ENCODE data around the gene EIF4H.

EIF4H gene

GRCh38 chr7:74212661-74213060 lies 38.5 kb downstream of the EIF4H start:
- H3K36me3 Mint-ChIP-seq (ENCODE audit: insufficient read depth), result peaks cover 1% of the 10 kb centered on the region
- H3K27ac Mint-ChIP-seq (ENCODE audit: low read depth), result no peak overlapping the region
- DNase-seq (ENCODE audit: low spot score in 2 of 2), result no peak
- no peaks in the 10 kb centered on the region for H3K9me3 Mint-ChIP-seq
- no peaks in the 10 kb centered on the region for H3K27me3 Mint-ChIP-seq
- ATAC-seq (replicated peaks; ENCODE audit: extremely low read depth, poor library complexity, severe bottlenecking), result no peak
- peaks cover 23% of the 10 kb centered on the region for H3K4me1 Mint-ChIP-seq
- no peak overlapping the region for H3K4me3 Mint-ChIP-seq

DNA sequence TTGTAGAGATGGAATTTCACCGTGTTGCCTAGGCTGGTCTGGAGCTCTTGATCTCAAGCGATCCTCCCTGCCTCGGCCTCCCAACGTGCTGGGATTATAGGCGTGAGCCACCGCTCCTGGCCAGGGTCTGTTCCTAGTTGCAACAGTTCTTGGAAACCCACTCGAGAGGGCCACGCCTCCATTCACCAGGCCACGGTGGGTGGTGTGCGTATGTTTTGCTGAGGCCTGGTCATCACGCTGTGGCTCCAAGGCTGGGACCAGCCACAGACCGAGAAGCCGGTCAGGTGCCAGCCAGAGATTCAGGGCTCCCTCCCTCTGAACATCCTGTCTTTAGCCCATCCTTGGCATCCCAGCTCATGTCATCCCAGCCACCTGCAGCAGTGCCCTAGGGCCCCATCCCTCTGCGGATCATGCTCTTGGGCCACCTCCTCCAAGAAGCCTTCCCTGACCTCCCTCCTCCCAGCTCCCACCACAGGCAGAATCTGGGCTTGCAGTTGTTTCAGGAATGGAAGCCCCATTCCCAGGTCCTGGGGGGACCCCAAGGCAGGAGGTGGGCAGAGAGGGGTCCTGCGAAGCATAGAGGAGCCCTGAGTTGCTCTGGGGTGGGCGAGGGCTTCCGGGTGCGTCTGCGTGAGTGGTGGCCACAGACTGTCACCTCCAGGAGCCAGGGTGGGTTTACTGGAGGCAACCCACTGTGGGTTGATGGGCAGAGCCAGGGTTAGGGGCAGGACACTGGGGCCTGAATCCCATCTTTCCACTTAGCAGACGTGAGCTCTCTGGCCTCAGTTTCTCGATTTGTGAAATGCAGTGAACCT lies 40.9 kb downstream of the EIF4H start:
- H3K27ac Mint-ChIP-seq (ENCODE audit: low read depth), result no peak overlapping the region
- H3K36me3 Mint-ChIP-seq (ENCODE audit: insufficient read depth), result peaks cover 4% of the 10 kb centered on the region
- ATAC-seq (replicated peaks; ENCODE audit: extremely low read depth, poor library complexity, severe bottlenecking) (no peak), DNase-seq (ENCODE audit: low spot score in 2 of 2) (no peak)
- peaks cover 23% of the 10 kb centered on the region for H3K4me1 Mint-ChIP-seq
- no peak overlapping the region for H3K4me3 Mint-ChIP-seq
- H3K27me3 Mint-ChIP-seq, result no peaks in the 10 kb centered on the region
- H3K9me3 Mint-ChIP-seq, result no peaks in the 10 kb centered on the region

- Mint-ChIP-seq H3K9me3 (no peaks in the 10 kb centered on the region), H3K27ac (ENCODE audit: low read depth) (no peak overlapping the region), H3K27me3 (no peaks in the 10 kb centered on the region), H3K4me1 (peaks cover 23% of the 10 kb centered on the region), H3K4me3 (no peak overlapping the region), H3K36me3 (ENCODE audit: insufficient read depth) (peaks cover 4% of the 10 kb centered on the region)
- ATAC-seq (replicated peaks; ENCODE audit: extremely low read depth, poor library complexity, severe bottlenecking), result no peak
- no peak for DNase-seq (ENCODE audit: low spot score in 2 of 2)
Measured at GRCh38 chr7:74215921-74216320, 41.8 kb downstream of the EIF4H start.

- Mint-ChIP-seq H3K27me3 (no peaks in the 10 kb centered on the region), H3K9me3 (no peaks in the 10 kb centered on the region), H3K4me3 (peak overlapping the region; percentile 25), H3K36me3 (ENCODE audit: insufficient read depth) (peaks cover 4% of the 10 kb centered on the region), H3K27ac (ENCODE audit: low read depth) (no peak overlapping the region), H3K4me1 (peaks cover 23% of the 10 kb centered on the region)
- DNase-seq (ENCODE audit: low spot score in 2 of 2), result no peak
- ATAC-seq (replicated peaks; ENCODE audit: extremely low read depth, poor library complexity, severe bottlenecking), result no peak
Measured at GRCh38 chr7:74216361-74216761, 42.2 kb downstream of the EIF4H start.

- ATAC-seq (replicated peaks; ENCODE audit: extremely low read depth, poor library complexity, severe bottlenecking) (peak; percentile 32), DNase-seq (ENCODE audit: low spot score in 2 of 2) (no peak)
- Mint-ChIP-seq H3K36me3 (ENCODE audit: insufficient read depth) (peaks cover 2% of the 10 kb centered on the region), H3K4me1 (peaks cover 23% of the 10 kb centered on the region), H3K27me3 (no peaks in the 10 kb centered on the region), H3K9me3 (no peaks in the 10 kb centered on the region), H3K27ac (ENCODE audit: low read depth) (no peak overlapping the region), H3K4me3 (peak overlapping the region; percentile 34)
Measured at GRCh38 chr7:74217455-74218342, 43.5 kb downstream of the EIF4H start.

GRCh38 chr7:74218343-74218698 lies 44.2 kb downstream of the EIF4H start:
- H3K4me3 Mint-ChIP-seq, result peak overlapping the region; percentile 34
- H3K36me3 Mint-ChIP-seq (ENCODE audit: insufficient read depth), result peaks cover 2% of the 10 kb centered on the region
- no peaks in the 10 kb centered on the region for H3K27me3 Mint-ChIP-seq
- H3K27ac Mint-ChIP-seq (ENCODE audit: low read depth), result no peak overlapping the region
- no peak for DNase-seq (ENCODE audit: low spot score in 2 of 2)
- no peaks in the 10 kb centered on the region for H3K9me3 Mint-ChIP-seq
- H3K4me1 Mint-ChIP-seq, result peaks cover 23% of the 10 kb centered on the region
- no peak for ATAC-seq (replicated peaks; ENCODE audit: extremely low read depth, poor library complexity, severe bottlenecking)

- DNase-seq (ENCODE audit: low spot score in 2 of 2), result no peak
- H3K27me3 Mint-ChIP-seq, result no peaks in the 10 kb centered on the region
- ATAC-seq (replicated peaks; ENCODE audit: extremely low read depth, poor library complexity, severe bottlenecking), result no peak
- peaks cover 2% of the 10 kb centered on the region for H3K36me3 Mint-ChIP-seq (ENCODE audit: insufficient read depth)
- no peak overlapping the region for H3K4me3 Mint-ChIP-seq
- H3K4me1 Mint-ChIP-seq, result peaks cover 23% of the 10 kb centered on the region
- H3K9me3 Mint-ChIP-seq, result no peaks in the 10 kb centered on the region
- H3K27ac Mint-ChIP-seq (ENCODE audit: low read depth), result no peak overlapping the region
Measured at GRCh38 chr7:74219416-74219815, 45.3 kb downstream of the EIF4H start.

DNA sequence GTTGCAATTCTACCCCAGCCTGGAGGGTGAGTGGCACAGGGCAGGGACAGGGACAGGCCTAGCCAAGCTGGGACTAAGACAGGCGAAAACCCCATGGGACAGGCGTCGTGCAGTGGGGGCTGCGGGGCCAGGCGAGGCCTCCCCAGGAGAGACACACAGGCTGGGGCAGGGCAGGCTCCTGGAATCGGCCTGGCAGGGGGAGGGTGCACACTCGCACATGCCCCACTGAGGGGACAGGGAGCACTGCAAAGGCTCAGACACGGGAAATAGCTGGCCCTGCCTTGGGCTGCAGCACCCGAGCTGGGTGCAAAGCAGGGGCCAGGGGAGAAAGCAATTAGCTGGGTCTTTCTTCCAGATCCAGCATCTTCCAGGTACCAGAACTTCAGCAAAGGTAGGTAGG lies 46.1 kb downstream of the EIF4H start:
- Mint-ChIP-seq H3K27me3 (no peaks in the 10 kb centered on the region), H3K27ac (ENCODE audit: low read depth) (no peak overlapping the region), H3K9me3 (no peaks in the 10 kb centered on the region), H3K36me3 (ENCODE audit: insufficient read depth) (peaks cover 2% of the 10 kb centered on the region), H3K4me1 (peaks cover 23% of the 10 kb centered on the region), H3K4me3 (no peak overlapping the region)
- no peak for ATAC-seq (replicated peaks; ENCODE audit: extremely low read depth, poor library complexity, severe bottlenecking)
- no peak for DNase-seq (ENCODE audit: low spot score in 2 of 2)

GRCh38 chr7:74221713-74222112 lies 47.6 kb downstream of the EIF4H start:
- no peak for ATAC-seq (replicated peaks; ENCODE audit: extremely low read depth, poor library complexity, severe bottlenecking)
- peaks cover 15% of the 10 kb centered on the region for H3K4me1 Mint-ChIP-seq
- H3K27me3 Mint-ChIP-seq, result no peaks in the 10 kb centered on the region
- no peaks in the 10 kb centered on the region for H3K9me3 Mint-ChIP-seq
- DNase-seq (ENCODE audit: low spot score in 2 of 2), result no peak
- no peak overlapping the region for H3K4me3 Mint-ChIP-seq
- no peak overlapping the region for H3K27ac Mint-ChIP-seq (ENCODE audit: low read depth)
- peaks cover 4% of the 10 kb centered on the region for H3K36me3 Mint-ChIP-seq (ENCODE audit: insufficient read depth)

DNA sequence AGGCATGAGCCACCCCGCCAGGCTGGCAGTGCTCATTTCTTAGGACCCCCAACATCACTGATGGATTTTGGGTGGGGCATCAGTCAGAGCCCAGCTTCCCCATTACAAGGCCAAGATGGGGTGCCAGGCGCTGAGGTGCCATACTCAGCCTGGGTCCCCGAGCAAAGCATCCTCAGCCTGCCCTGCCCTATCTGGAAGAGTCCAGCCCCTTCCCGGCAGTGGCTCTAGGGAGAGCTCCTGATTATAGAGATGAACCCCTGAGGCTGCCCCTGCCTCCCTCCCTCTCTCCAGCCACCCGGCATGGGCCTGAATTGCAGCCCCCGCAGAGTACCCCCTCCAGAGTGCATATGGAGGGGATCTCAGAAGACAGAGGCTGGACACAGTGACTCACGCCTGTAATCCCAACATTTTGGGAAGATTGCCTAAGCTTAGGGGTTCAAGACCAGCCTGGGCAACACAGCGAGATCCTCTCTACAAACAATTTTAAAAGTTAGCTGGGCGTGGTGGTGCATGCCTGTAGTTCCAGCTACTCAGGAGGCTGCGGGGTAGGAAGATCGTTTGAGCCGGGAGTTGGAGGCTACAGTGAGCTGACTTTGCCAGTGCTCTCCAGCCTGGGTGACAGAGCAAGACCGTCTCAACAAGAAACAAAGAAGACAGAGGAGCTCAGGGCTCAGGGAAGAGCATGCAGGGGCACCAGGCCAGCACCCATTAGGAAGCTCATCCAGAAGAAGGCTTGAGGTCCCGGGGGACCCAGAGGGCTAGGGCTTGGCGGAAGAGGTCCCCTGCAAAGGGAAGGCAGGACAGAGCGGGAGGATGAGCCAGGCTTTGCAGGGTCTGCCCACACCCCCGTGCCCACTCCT lies 48.9 kb downstream of the EIF4H start:
- H3K4me1 Mint-ChIP-seq, result peaks cover 3% of the 10 kb centered on the region
- no peak overlapping the region for H3K4me3 Mint-ChIP-seq
- ATAC-seq (replicated peaks; ENCODE audit: extremely low read depth, poor library complexity, severe bottlenecking) (no peak), DNase-seq (ENCODE audit: low spot score in 2 of 2) (no peak)
- peaks cover 1% of the 10 kb centered on the region for H3K36me3 Mint-ChIP-seq (ENCODE audit: insufficient read depth)
- H3K9me3 Mint-ChIP-seq, result no peaks in the 10 kb centered on the region
- H3K27me3 Mint-ChIP-seq, result no peaks in the 10 kb centered on the region
- H3K27ac Mint-ChIP-seq (ENCODE audit: low read depth), result peak overlapping the region; percentile 54

DNA sequence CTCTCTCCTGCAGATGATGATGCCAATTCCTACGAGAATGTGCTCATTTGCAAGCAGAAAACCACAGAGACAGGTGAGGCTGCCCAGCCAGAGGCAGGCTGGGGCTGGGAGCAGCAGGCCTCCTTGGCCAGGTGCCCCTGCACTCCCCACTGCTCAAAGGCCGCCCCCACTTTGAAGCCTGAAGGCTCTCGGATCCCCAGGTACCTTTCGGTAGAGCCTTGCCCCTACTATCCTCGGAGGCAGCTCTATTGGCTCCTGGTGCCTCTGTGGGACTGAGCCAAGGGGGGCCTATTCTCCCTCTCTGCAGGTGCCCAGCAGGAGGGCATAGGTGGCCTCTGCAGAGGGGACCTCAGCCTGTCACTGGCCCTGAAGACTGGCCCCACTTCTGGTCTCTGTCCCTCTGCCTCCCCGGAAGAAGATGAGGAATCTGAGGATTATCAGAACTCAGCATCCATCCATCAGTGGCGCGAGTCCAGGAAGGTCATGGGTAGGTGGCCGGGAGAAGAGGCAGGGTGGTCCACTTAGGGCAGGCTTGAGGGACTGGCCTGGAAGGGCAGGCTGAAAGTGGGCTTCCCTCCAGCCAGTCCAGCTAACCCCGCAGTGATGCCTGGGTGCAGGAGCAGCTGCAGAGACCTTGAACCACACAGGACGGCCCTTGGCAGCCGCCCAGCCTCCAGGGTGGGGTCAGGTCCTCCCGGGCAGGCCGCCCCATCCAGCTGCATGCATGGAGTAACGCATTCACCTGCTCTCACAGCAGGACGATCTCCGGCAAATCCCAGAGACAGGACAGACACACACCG lies 49.8 kb downstream of the EIF4H start:
- H3K4me3 Mint-ChIP-seq, result no peak overlapping the region
- H3K27me3 Mint-ChIP-seq, result no peaks in the 10 kb centered on the region
- H3K9me3 Mint-ChIP-seq, result no peaks in the 10 kb centered on the region
- ATAC-seq (replicated peaks; ENCODE audit: extremely low read depth, poor library complexity, severe bottlenecking) (no peak), DNase-seq (ENCODE audit: low spot score in 2 of 2) (no peak)
- peak overlapping the region; percentile 54 for H3K27ac Mint-ChIP-seq (ENCODE audit: low read depth)
- H3K36me3 Mint-ChIP-seq (ENCODE audit: insufficient read depth), result peaks cover 1% of the 10 kb centered on the region
- no peaks in the 10 kb centered on the region for H3K4me1 Mint-ChIP-seq

- no peaks in the 10 kb centered on the region for H3K4me1 Mint-ChIP-seq
Measured at GRCh38 chr7:74224511-74224832, 50.3 kb downstream of the EIF4H start.

More at GRCh38 chr7:74224511-74224832, 50.3 kb downstream of the EIF4H start:
- Mint-ChIP-seq H3K27ac (ENCODE audit: low read depth) (no peak overlapping the region), H3K36me3 (ENCODE audit: insufficient read depth) (peaks cover 1% of the 10 kb centered on the region), H3K9me3 (no peaks in the 10 kb centered on the region), H3K4me3 (no peak overlapping the region), H3K27me3 (no peaks in the 10 kb centered on the region)
- no peak for ATAC-seq (replicated peaks; ENCODE audit: extremely low read depth, poor library complexity, severe bottlenecking)
- DNase-seq (ENCODE audit: low spot score in 2 of 2), result no peak

All from central memory CD8-positive, alpha-beta T cell (primary cell).